ENCODE results near the gene ITSN1.

Gene ITSN1

DNA sequence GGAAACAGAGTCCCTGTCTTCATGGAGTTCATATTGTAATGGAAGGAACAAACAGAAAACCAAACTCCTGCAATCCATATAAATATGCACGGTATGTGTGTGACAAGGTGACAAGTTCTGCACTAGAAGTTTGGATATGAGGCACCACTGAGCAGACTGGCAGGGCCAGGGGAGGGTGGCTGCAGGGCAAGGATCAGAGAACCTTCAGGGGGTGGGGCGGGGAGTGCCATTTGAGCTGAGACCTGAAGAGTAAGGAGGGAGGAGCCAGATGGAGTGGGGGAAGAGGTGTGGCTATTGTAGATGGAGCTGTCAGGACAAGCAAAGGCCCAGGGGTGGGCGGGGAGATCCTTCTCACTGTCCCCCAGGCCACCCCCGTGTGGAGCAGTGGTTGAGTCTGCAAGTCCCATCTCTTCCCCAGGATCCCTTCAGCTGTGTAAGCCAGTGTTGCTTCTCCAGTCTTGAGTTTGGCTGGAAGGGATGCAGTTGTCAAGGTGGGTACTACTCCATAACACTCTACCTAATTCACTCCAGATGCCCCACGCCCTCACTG, 196.9 kb downstream of the ITSN1 start:
- no peak for DNase-seq (ENCODE audit: low read depth, low spot score)

DNA sequence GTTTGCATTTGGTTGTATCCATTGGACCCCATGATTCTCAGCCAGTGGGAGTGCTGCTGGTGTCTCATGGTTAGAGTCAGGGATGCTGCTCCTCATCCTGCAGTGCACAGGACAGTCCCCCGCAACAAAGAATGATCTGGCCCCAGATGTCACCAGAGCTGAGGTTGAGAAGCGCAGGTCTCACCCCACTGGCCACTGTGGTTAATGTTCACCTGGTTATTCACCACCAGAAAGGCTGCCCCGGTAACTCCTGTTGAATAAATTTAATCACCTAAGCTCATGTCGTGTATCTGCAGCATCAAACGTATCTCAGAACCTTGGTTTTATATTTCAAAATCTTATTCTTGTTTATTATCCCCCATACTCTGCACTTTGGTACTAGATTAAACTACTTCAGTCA, 197.5 kb downstream of the ITSN1 start:
- no peak for DNase-seq (ENCODE audit: low read depth, low spot score)

DNA sequence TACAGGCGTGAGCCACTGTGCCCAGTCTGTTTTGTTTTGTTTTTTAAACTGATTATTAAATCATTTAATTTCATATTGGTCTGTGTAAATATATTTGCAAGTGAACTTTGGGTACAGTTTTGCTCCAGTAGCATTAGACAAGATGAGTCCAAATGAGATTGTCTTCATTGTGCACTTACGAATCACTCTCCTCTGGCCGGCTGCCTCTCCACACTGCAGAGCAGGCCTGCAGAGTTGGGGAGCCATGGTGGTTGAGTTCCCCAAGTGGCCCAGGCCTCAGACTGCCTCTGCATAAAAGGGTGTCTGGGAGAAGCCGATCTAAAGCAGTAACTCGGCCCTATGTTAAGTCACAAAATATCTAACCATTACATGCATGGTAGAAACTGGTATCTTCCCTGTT, 198.5 kb downstream of the ITSN1 start:
- no peak for DNase-seq (ENCODE audit: low read depth, low spot score)

DNA sequence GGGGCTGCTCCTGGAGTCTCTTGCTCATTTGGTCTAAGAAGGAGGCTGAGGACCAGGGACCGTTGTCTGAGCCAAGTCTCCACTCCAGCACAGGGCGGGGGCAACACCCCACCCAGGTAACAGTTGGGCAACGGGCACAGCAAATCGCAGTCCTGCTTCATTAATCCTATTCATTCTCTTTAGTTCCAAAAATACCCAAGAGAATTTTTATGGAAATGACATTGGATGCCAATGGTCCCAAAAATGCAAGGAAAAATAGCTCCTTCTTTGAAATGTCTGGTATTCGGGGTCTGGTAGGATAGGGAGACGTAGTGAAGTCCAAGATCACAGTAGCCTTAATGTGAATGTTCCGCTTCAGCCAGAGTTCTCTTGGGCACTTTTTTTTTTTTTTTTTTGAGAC, 199.3 kb downstream of the ITSN1 start:
- DNase-seq (ENCODE audit: low read depth, low spot score) = no peak

DNA sequence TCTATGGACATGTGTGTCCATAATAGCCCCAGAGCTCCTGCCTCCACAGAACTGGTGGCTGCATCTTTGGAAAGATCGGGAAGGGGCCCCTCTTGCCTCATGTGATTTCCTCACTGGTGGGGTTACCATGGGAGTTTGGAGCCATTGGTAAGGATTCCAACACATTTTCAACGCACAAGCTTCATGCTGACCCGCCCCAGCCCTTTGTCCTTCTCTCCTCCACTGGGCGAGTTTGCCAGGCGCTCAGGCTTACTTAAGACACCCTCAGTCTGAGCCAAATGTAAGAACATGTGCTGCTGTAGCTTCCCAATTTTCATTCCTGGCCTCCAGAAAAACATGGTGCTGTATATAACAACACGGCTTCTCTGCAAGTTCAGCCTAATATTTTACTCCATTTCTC, 200.9 kb downstream of the ITSN1 start:
- DNase-seq (ENCODE audit: low read depth, low spot score) = no peak

DNA sequence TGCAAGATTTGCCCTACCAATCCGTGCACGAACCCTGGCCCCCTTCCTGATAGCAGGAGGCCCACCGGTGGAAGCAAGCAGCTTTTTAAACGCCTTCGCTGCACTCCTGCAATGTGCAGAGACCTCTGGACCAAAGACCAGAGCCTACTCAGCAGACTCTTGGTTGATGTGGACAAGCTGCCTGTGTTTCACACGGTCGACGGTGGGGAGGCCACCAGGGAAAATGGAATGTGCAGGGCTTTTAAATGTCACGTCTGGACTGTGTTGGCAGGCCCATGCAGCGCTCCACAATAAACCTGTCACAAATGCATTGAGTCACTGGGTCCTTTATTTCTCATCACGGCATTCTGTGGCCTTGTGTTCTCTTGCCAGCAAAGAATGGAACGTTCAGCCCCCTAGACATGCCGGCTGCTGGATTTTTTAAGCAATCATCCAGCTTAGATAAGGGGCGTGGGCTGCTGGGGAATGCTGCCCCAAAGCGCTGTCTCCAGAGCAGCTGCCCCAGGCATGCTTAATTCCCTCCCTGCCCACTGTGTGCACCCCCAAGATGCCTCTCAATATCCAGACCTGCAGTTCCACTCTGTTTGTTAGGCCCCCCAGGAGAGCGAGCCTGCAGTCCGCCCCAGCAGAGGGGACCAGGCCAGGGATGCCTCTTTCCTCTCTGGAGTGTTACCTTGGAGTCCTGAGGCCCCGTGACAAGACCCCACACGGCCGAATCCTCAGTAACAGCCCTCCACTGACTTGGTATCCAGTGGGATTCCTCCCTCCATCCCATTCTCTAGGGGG, 202.0 kb downstream of the ITSN1 start:
- no peak for DNase-seq (ENCODE audit: low read depth, low spot score)

DNA sequence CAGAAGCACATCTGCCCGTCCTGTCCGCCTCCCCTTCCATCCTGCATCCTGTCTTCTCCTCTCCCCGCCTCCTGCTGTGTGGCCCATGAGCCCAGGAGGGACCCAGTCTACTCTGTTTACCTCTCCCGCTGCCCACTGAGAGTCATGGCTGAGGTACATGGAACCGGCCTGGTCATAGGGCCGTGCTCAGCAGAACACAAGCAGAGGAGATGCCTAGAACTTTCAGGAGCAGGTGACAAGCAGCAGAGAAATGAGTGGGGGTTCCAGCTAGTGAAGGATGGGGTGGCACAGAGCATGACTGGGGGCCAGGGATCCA, 202.5 kb downstream of the ITSN1 start:
- DNase-seq (ENCODE audit: low read depth, low spot score) = no peak

DNA sequence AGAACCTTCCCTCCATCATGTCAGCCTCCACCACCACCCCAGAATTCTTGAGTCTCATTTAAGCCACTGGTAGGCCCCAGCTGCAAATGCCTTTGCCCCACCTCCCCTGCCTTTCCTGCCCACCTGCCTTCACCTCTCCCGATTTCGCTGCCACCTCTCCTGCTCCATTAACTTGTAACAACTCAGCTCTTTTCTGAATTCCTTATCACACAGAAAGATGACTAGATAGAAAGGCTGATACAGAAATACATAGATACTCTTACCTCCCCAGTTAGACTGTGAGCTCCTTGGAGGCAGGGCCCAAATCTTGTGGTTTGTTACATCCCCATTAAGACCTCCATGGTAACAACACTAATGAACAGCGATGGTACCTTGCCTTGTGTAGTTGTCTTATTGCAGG, 203.8 kb downstream of the ITSN1 start:
- no peak for DNase-seq (ENCODE audit: low read depth, low spot score)

DNA sequence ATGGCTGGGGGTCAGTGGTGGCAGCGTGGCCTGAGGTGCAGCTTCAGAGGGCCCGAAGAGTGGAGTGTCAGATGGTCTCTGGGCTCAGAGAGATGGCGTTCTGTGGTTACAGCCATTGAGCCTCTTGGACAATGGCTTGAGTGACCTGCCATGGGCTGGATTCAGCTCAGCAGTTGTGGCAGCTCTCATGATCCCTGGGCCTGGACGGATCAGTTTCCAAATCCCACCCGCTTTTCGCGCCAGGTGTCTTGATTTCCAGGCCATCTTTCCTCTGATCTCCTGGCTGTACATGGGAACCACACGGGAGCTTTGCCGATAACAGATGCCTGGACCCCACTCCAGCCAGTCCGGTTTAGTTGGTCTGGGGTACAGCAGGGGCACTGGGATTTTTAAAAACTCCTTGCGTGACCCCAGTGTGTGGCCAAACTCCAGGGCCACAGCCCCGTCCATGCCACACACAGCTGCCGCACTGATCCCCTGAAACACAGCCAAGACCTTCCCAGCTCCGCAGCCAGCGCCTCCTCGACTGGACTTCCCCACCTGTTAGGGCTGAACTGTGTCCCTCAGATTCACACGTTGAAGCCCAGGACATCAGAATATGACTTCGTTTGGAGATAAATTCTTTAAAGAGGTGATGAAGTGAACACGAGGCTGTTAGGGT, 205.4 kb downstream of the ITSN1 start:
- DNase-seq (ENCODE audit: low read depth, low spot score) = no peak

DNA sequence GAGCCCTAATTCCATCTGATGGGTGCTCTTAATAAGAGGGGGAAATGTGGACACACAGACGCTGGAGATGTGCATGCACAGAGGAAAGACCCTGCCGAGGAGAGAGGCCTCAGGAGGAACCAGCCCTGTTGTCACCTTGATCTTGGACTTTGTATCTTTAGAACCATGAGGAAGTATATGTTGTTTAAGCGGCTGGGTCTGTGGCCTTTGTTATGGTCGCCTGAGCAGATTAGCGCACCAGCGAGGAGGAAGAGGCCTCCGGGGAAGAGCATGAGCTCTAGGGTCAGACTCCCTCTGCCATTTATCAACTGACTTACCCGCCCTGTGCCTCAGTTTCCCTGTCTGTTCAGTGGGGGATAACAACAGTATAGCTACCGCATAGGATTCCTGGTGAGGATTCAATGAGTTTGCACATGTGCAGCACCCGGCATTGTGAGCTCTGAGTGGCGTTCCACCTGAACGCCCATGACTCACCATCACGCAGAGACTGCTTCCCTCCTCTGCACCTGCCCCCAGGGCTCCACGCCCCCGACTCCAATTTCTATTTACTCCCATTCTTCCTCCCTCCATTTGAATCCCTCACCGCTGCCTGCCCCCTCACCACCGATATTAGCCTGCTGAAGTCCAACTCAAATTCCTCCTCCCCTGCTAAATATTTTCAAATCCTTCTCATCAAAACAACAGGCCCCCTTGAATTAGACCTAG, 206.1 kb downstream of the ITSN1 start:
- DNase-seq (ENCODE audit: low read depth, low spot score) = no peak

DNA sequence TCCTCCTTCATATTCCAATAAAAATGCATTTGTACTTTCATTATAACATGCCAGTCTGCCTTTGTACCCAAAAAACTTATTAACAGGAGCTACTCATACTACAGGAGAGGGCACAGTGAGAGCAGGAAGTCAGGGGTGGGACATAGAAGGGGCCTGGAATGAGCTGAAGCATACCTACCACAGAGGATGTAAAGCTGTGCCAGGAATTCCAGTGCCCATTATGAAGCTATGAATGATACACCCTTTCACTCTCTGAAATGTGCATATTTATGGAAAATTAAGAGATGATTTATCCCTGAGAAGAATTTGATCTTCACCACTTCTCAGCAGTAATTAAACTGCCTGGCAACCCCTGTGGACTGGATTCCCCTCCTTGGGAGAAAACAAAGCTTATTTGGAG, 207.5 kb downstream of the ITSN1 start:
- DNase-seq (ENCODE audit: low read depth, low spot score) = no peak

DNA sequence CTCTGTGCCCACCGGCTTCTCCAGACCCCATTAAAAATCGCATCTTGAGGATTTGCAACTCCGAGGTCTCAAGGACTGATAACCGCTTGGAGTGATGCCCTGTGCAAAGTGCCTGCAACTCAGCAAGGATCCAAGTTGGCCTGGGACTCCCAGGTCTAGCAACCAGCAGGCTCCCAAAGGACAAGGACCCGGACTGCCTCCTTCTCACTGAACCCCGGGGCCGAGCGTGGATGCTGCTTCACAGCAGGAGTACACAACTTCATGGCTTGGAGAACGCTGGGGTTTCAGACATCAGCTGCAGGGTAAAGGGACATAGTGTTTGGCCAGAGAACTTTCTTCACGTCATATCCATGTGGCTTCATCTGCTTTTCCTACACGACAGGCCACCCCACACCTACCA, 208.1 kb downstream of the ITSN1 start:
- no peak for DNase-seq (ENCODE audit: low read depth, low spot score)

DNA sequence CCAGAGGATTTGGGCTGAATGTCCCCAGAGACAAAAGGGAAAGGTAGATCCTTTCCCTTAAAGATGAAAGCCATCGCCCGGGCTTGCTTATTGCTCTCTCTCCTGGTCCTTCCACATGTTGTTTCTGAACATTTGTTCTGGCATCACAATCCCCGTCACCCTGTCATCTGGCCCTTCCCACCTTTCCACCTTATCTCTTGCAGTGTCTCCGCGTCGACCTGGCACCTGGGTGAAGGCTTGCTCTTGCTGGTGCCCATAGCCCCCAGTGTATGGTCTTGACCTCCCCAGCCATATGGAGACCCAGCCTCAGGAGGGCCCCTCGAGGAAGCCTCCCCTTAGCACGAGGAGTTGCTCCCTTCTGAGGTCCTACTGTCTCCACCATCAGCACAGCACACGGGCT, 208.7 kb downstream of the ITSN1 start:
- no peak for DNase-seq (ENCODE audit: low read depth, low spot score)

DNA sequence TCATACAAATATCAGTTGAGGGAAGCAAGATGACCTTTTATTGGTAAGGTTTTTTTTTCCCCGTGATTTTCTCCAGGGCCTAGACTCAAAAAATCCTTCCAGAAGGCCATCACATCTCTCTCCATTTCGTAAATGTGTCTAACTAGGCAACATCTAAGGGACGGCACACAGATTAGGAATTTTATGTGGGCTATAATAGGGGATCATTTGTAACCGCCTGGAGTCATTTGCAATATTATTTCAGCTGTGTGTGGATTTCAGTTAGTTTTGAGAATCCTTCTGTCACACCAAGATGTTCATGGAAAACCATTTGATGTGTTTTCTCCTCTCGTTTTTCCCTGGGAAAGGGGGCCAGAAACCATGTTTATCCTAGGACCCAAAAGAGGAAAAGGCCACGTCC, 210.2 kb downstream of the ITSN1 start:
- no peak for DNase-seq (ENCODE audit: low read depth, low spot score)

DNA sequence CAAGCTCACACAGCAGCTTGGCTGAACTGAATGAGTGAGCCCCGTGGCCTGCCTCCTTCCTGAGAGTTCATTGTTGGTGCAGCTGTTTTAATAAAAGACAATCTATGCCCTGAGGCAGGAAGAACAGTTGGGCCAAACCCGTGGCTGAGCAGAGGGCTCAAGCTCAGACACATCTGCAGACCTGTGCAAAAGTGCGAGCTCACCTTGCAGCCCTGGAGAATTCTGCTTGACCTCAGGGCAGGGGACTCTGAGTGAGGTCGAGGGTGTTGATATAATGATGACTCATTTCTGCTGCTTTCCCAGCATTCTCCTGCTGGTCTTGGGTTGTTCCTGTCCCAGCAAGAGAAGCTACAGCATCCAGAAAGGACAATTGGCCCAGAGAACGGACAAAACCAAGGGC, 212.3 kb downstream of the ITSN1 start:
- DNase-seq (ENCODE audit: low read depth, low spot score) = no peak

DNA sequence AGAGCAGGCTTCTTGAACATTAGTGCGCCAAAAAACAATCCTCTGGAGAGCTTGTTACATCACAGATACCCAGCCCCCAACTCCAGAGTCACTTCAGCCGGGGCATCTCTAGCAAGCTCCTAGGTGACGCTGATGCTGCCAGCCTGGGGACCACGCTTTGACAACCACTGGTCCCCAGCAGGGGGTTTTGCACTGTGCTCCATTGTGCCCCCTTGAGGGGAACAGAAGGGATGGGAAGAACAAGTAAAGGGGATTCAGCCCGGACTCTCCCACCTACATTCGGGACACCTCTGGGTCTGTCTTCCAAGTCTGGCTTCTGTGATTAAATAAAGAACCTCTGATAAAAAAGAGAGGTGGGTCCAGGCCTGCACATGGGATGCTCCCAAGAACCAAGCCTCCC, 212.9 kb downstream of the ITSN1 start:
- DNase-seq (ENCODE audit: low read depth, low spot score) = no peak

DNA sequence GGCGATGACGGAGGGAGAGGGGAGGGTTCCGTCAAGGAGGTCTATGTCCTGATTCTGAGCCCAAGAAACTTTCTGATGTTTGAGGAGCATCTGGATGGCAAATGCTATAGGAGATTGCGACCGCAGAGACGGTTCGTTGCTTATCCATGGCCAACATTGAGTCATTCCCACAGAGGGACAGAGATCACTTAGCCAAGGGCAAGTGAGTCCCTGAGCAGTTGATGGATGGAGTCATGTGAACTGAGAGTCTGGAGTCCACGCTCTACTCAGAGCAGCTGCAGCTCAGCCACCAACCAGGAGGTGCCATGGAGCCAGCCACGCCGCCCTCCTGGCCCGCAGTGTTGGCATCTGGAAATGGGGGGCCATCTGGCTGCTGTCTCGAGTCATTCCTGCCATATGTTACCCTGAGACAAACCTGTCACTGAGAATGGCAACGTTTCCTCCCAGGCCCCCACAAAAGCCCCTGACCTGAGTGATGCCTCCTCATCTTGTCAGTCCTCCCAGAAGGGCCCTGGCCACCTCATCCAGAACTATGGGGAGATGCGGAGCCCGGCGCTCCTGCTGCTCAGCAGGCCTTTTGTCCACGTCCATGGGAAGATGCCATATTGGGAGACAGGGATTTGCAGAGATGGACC, 214.7 kb downstream of the ITSN1 start:
- no peak for DNase-seq (ENCODE audit: low read depth, low spot score)

DNA sequence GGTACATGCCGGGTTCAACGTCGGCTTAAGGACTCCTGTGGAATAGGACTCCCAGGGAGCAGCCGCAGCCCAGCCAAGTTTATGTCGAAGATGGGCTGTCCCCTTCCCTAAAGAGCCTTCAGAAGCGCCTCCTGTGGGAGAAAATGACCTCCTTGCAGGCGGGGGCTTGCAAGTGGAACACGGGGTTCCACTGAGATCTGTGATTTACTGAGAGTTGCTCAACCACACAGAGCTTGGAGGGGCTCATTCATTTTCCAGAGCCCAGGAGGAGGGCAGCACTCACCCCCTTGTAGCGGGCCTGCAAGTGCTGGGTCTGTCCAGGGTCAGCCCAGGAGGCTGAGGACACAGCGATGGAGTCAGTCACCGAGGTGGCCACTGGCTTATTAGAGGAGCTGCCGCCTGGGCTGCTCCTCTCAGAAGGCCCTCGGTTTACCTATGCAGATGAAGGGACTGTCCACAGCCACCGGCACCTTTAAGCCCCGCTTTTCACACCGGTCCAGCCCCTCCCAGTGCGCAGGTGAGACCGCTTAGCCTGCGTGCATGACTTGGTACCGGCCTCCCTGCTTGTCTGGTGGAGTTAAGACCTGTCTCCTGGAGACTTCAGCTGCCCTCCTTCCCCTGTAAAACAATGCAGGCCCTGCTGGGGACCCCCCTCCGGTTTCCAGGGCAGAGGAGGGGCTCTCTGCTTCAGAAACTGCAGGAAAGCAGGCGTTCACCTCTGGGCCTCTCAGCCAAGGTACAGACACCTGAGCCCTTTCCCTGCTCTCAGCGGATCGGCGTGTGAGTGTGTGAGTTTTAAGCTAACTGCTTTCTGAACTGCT, 215.8 kb downstream of the ITSN1 start:
- DNase-seq (ENCODE audit: low read depth, low spot score) = no peak

DNA sequence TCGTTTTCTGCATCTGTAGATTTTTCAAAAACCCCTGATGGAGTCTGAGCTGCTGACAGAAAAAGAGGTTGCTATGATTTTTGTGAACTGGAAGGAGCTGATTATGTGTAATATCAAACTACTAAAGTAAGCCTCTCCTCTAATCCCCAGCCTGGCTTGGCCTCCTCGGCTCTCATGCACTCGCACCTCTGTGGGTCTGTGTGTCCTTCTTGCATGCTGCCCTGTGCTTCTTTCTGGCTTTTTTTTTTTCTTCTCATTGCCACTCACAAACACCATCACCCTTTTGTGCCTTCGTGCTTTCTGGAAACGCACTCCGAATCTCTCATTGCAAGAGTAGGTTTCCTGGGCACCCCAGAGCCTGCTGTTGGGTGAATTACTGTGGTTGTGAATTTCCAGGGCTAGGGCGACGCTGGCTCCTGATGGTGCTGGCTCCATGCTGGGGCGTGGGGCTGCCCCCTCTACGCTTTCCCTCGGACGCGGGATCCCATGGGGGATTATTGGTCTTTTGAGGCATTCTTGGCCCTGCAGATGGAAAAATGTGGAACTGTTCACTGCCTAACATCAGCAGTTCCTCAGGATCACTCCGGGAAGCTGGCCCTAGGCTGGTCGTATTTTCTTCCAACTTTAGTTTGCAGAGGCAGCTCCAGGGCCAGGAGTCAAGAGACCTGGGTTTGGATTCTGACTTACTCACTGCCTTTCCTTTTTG, 216.5 kb downstream of the ITSN1 start:
- no peak for DNase-seq (ENCODE audit: low read depth, low spot score)

DNA sequence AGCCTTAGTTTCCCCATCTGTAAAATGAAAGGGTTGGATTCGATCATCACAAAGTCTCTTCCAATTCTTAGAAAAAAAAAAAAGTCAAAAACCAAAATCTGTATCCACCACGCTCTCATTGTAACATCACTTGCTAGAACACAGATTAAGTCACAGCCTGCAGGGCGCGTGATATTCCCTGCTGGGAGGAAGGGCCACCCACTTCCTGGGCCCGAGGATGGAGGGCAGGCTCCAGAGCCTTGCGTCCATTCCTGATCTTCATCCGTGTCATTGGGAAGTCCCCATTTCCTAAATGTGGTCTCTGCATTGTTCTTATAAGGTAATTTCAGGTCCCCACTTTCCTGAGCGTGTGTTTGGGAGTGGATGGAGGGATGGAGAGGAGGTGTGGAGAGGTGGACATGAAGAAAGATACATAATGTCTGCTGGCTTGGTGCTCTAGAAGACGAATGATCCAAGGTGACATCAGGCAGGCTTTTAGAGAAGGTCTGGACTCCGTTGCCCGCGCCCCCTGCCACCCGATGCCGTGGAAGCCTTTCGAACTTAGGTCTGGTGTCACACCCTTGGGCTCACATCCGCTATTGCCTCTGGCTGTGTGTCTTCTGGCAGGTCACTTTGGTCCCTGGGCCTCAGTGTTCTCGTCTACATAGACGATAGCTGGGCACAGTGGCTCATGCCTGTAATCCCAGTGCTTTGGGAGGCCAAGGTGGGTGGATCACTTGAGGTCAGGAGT, 217.2 kb downstream of the ITSN1 start:
- no peak for DNase-seq (ENCODE audit: low read depth, low spot score)
